Nephron progenitor cell (in vitro differentiated cells): Measurements from ENCODE around the gene LCNL1.

ENCODE experiments used
- DNase-seq: peaks from one replicate; pipeline ENCODE4 v3.0.0; 2021
- H3K27ac Mint-ChIP-seq: 2 replicates; pipeline ENCODE4 v1.8.0; 2021; ENCODE audit warnings: mild to moderate bottlenecking, moderate library complexity, mixed read lengths
- H3K27me3 Mint-ChIP-seq: 2 replicates; pipeline ENCODE4 v1.8.0; 2021; ENCODE audit warnings: mild to moderate bottlenecking, low read depth, mixed read lengths; ENCODE audit not compliant: poor library complexity
- H3K36me3 Mint-ChIP-seq: 2 replicates; pipeline ENCODE4 v1.8.0; 2021; ENCODE audit warnings: low read depth, mixed read lengths
- H3K4me1 Mint-ChIP-seq: 2 replicates; pipeline ENCODE4 v1.8.0; 2021; ENCODE audit warnings: mixed read lengths
- H3K4me3 Mint-ChIP-seq: 2 replicates; pipeline ENCODE4 v1.8.0; 2021; ENCODE audit warnings: mild to moderate bottlenecking, moderate library complexity, mixed read lengths
- H3K9me3 Mint-ChIP-seq: 2 replicates; pipeline ENCODE4 v1.8.0; 2021; ENCODE audit warnings: mild to moderate bottlenecking, moderate library complexity, mixed read lengths
- TF ChIP-seq, protein P1 (sequence below): fragments of 200-600 bp; sonication (generic); IDR thresholded peaks from 2 replicates; pipeline ENCODE4 v1.5.0; 2021; ENCODE audit warnings: antibody characterized with exemption

LCNL1 gene

DNA sequence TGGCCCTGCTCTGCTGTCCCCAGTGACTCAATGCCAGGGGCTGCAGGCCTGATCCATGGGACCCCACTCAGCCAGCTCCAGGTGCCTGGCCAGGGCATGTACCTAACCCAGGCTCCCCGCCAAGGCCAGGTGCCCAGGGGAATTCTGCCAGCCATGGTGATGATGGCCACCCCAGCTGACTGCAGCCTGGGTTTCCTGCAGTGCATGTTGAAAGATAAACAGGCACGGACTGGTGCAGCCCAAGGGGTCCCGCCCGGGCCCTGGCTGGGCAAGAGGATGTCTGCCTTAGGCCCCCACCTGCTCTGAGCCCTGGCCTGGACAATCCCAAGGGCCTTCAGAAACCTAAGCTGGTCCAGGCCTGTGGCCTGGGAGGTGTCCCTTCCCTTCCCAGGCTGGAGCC lies 44.0 kb downstream of the LCNL1 start:
- Mint-ChIP-seq H3K9me3 (no peaks in the 10 kb centered on the region), H3K36me3 (no peaks in the 10 kb centered on the region), H3K4me3 (peak overlapping the region; percentile 85), H3K27me3 (peaks cover 4% of the 10 kb centered on the region), H3K4me1 (peaks cover 19% of the 10 kb centered on the region), H3K27ac (no peak overlapping the region)
- no peak for DNase-seq
- TF ChIP-seq, protein P1, sequence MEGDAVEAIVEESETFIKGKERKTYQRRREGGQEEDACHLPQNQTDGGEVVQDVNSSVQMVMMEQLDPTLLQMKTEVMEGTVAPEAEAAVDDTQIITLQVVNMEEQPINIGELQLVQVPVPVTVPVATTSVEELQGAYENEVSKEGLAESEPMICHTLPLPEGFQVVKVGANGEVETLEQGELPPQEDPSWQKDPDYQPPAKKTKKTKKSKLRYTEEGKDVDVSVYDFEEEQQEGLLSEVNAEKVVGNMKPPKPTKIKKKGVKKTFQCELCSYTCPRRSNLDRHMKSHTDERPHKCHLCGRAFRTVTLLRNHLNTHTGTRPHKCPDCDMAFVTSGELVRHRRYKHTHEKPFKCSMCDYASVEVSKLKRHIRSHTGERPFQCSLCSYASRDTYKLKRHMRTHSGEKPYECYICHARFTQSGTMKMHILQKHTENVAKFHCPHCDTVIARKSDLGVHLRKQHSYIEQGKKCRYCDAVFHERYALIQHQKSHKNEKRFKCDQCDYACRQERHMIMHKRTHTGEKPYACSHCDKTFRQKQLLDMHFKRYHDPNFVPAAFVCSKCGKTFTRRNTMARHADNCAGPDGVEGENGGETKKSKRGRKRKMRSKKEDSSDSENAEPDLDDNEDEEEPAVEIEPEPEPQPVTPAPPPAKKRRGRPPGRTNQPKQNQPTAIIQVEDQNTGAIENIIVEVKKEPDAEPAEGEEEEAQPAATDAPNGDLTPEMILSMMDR: no peak

DNA sequence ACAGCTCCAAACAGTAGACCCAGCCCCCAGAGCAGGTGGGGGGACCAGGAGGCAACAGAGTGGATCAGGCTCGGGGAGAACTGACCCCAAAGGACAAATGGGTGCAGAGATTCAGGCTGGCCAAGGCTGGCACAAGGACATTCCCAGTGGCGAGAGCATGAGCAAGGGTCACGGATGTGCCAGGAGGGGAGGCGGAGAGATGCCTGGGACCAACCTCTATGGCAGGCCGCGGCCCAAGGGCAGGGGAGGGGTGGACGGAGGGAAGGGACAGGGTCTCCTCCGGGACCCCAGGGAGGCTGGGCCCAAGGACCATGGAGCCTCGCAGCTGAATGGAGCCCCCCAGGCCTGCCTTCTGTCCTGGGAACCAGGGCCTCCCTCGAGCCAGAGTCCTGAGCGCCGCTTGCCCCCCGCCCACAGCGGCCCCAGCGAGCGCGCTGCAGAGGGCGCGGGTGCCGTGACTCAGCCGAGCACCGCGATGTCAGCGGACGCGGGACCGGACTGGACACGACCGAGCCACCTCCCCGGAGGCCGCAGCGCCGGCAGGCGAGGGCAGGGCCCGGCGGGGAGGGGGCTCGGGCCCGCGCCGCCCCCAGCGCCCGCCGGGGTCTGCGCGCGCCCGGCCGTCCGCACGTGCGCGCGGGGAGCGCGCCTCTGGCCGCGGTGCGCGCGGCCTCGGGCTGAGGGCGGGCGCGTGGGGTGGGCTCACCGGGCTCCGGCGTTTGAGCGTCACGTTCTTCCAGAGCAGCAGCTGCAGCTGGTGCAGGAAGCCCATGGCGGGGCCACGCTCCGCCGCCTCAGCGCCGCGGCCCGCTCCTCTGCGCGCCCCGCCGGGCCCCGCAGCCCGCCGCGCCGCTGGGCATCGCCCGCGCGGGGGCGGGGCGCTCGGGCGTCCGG lies 44.8 kb downstream of the LCNL1 start, which contains the start of gene ABCA2:
ABCA2 (minus strand) TSS at position 869 of the 894 bp plus-strand sequence; CDS start at position 772, 97 bp downstream.
- H3K36me3 Mint-ChIP-seq: no peaks in the 10 kb centered on the region
- peak within 1 kb of the TSS; percentile 85 for H3K4me3 Mint-ChIP-seq
- DNase-seq: peak; percentile 56
- peaks cover 4% of the 10 kb centered on the region for H3K27me3 Mint-ChIP-seq
- H3K4me1 Mint-ChIP-seq: peaks cover 14% of the 10 kb centered on the region
- H3K9me3 Mint-ChIP-seq: no peaks in the 10 kb centered on the region
- no peak within 1 kb of the TSS for H3K27ac Mint-ChIP-seq
- TF ChIP-seq, protein P1: no peak

DNA sequence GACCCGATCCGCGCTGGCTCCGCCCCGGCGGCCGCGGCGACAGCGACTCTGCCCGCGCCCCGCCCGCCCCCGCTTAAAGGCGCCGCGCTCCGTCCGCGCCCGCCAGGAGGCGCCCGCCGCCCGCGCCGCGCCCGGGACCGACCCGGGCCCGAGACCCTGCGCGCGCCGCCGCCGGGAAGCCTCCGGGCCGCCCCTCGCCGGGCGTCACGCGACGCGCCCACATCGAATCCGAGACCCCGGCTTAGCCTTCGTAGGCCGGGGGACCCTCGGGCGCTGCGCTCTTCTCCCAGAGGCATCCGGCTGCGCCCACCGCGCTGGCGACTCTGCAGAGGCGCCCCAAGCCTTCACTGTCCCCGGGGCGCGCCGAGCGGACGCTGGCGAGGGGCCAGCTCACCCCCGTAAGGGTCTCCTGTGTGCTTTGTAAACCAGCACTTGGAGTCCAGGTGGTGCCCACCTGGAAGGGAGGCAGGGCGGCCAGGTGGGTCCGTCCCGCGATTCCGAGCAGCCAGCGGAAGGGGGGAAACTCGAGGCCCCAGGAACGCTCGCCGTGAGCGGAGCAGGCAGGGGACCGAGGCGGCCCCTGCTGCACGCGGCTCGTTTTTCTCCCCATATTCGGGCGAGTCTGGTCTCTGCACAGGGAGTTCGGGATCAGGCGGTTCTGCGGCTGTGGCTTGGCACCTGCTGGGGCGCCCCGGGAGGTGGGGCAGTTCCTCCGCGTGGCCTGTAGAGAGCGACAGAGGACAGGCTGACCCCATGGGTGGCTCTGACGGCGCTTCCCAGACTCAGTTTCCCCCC lies 45.7 kb downstream of the LCNL1 start:
- Mint-ChIP-seq H3K27ac (no peak overlapping the region), H3K9me3 (no peaks in the 10 kb centered on the region), H3K4me1 (peaks cover 7% of the 10 kb centered on the region), H3K36me3 (no peaks in the 10 kb centered on the region), H3K27me3 (peaks cover 4% of the 10 kb centered on the region), H3K4me3 (peak overlapping the region; percentile 72)
- DNase-seq: peak; percentile 85
- TF ChIP-seq, protein P1: no peak

DNA sequence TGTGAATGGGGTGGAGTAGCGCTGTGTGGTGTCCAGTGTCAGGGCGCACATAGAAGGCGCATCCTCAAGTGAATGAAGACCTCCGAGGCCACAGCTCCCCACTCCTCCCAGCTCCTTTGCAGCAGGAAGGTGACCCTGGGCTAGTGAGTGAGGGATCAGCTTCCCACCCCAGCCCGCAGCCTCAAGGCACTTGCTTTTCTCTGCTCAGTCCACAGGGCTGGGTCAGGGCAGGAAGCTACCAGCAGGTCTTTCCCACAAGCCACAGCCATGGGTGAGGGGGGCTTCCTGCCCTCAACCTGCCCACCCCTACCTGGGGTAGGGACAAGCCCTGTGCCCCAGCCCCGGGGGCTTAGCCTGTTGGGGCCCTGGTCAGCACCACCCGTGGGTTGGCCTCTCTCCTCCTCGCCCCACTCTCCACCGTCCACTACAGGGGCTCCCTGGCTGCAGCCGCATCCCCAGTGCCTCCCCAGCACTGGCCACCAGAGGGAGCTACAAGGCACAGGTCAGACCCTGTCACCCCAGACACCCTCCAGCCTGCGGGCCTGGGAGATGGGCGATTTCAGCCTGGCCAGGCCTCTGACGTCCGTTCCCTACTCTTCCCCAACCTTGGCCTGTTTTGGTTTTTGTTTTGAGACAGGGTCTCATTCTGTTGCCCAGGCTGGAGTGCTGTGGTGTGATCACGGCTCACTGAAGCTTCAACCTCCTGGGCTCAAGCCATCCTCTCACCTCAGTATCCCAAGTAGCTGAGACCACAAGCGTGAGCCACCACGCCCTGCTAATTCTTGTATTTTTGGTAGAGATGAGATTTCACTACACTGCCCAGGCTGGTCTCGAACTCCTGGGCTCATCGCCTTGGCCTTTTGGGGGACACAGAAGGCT lies 46.5 kb downstream of the LCNL1 start:
- Mint-ChIP-seq H3K27ac (no peak overlapping the region), H3K36me3 (no peaks in the 10 kb centered on the region), H3K27me3 (peaks cover 4% of the 10 kb centered on the region), H3K4me3 (peak overlapping the region; percentile 72), H3K9me3 (no peaks in the 10 kb centered on the region), H3K4me1 (peaks cover 5% of the 10 kb centered on the region)
- TF ChIP-seq, protein P1: peak; percentile 92
- peak; percentile 91 for DNase-seq

DNA sequence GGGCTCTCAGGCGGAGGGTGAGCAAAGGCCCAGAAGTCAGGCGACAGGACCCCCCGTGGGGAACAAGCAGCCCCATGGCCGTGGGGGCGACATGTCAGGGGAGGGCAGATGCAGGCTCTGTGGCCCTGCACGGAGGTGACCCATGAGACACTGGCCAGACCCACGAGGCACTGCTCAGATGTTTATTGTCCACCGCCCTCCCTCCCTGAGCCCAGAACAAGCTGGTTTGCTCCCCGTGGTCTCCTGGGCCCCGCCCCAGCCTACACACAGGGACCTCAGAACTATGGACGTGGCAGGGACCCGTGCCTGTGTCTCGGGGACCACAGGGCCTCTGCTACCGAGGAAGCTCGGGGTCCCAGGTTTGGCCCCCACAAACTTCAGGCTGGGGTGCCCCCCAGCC lies 47.2 kb downstream of the LCNL1 start:
- H3K36me3 Mint-ChIP-seq: no peaks in the 10 kb centered on the region
- peak overlapping the region; percentile 72 for H3K4me3 Mint-ChIP-seq
- H3K27ac Mint-ChIP-seq: no peak overlapping the region
- no peak for DNase-seq
- H3K27me3 Mint-ChIP-seq: peaks cover 4% of the 10 kb centered on the region
- peaks cover 5% of the 10 kb centered on the region for H3K4me1 Mint-ChIP-seq
- H3K9me3 Mint-ChIP-seq: no peaks in the 10 kb centered on the region
- TF ChIP-seq, protein P1: no peak
